ENCODE measurements around the gene FARP2.

DNA sequence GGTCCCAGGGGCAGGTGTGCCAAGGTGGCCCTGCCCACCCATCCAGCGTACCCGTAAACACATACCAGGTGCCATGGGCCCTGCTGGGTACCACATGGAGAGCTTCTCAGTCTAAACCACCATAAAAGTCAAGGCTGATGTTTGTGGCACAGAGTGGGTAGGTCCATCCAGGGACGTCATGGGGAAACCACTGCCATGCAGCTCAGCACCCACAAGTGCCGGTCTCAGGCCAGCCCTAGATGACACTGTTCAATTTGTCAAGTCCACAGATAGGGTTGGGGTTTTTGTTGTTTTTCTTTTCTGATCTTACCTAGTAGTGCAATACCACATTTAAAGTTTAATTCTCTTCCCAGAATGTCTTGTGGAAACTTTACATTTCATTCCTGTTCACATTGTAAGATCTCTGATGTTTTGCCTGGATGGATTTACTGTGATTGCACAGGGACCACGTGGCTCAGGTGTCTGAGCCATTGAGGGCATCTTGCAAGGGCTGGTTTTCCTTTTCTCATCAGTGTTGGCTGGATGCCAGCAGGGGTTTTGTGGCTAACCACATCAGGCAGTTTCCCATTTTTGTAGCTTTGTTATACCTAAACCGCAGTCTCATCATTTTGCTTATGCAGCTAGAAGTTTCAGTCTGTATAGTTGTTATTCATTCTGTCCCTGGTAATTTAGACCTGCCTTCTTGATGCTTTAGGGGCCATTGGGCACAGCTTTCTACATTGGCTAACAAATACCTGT lies 87.6 kb downstream of the FARP2 start:
- TF ChIP-seq EZH2 (IDR thresholded peaks at IDR 0.05; ENCODE audit: insufficient read depth, low read length): no peak
- no peak for TF ChIP-seq CTCF (IDR thresholded peaks at IDR 0.05; ENCODE audit: insufficient read depth, low read depth, low read length)

All from astrocyte (in vitro differentiated cells and primary cell).